CD4-positive, alpha-beta T cell treated with Interleukin-4 for 4 hours (primary cell): Measurements from ENCODE around the gene DMXL2.
"Not testable (repeated sequence)": the region's sequence is repeated elsewhere in the genome, so short reads cannot be mapped to it uniquely, and the experiment has no call there.

ENCODE experiments used
- DNase-seq: peaks from one replicate; pipeline ENCODE4 v3.0.0-alpha.2; 2020

DMXL2 gene

DNA sequence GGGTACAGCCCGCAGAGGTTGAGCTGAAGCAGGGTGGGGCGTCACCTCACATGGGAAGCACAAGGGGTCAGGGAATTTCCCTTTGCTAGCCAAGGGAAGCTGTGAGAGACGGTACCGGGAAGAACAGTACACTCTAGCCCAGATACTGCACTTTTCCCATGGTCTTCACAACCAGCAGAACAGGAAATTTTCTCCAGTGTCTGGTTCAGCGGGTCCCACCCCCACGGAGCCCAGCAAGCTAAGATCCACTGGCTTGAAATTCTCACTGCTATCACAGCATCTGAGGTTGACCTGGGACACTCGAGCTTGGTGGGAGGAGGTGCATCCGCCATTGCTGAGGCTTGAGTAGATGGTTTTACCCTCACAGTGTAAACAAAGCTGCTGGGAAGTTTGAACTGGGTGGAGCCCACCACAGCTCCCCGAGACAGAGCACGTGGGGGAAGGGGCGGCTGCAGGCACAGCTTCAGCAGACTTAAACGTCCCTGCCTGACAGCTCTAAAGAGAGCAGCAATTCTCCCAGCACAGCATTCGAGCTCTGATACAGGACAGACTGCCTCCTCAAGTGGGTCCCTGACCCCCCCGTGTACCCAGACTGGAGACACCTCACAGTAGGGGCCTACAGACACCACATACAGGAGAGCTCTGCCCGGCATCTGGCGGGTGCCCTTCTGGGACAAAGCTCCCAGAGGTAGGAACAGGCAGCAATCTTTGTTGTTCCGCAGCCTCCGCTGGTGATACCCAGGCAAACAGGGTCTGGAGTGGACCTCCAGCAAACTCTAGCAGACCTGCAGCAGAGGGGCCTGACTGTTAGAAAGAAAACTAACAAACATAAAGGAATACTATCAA, 53.4 kb downstream of the DMXL2 start:
- not testable (repeated sequence) for DNase-seq

- DNase-seq, result no peak
These were observed 61.3 kb downstream of the DMXL2 start for GRCh38 chr15:51561271-51561670.

DNA sequence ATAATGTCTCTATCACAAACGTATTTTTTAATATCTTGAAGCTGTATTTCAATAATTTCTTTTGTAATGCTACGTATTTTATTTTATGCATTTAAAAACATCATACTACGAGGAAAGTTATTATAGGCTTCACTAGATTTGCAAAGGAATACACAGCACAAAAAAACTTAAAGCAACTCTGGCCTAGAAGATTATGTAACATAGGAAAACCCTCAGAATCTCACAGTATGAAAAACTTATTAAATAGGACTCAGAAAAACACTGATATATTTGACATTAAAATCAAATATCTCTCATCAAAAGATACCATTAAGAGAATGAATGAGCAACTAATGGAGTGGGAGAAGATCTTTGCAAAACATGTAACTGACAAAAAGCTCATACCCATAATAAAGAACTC, 63.7 kb downstream of the DMXL2 start:
- no peak for DNase-seq

GRCh38 chr15:51558411-51558810, 64.2 kb downstream of the DMXL2 start:
- no peak for DNase-seq

DNA sequence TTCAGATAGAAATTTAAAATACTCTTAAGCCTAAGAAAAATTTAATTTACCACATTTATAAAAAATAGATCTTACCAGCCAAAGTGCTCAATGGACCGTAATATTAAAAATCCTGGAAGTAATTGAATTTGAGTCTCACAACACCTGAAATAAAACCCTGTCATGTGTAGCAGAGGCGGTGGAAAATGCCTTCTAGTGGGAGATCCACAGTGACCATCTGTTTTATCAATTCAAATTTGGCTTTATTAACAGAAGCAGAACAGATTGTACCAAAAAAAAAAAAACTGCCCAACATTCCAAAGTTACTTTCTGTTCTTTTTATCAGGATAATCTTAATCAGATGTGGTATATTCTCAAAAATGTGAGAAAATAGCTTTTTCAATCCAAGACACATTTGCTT, 71.7 kb downstream of the DMXL2 start:
- no peak for DNase-seq

DNA sequence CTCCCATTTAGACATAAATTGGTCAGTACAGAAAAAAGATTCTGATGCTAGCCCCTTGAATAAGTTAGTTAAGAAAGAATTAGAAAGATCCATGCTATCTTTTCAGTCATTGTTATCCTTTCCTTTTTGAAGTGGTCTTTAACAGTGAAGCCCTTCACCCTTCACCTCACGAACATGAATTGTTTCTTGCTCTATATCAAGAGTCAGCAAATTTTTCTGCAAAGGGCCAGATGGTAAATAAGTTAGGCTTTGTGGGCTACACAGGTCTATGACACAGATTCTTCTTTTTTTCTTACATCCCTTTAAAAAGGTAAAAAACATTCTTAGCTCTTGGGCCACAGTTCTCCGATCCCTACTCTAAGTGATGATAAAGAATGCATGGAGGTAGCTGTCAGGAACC, 74.9 kb downstream of the DMXL2 start:
- no peak for DNase-seq

- DNase-seq, result no peak
These were observed 85.5 kb downstream of the DMXL2 start for GRCh38 chr15:51536965-51537574.

GRCh38 chr15:51533672-51534398, 88.7 kb downstream of the DMXL2 start:
- DNase-seq, result no peak

- no peak for DNase-seq
These were observed 95.6 kb downstream of the DMXL2 start for GRCh38 chr15:51526955-51527354.

DNA sequence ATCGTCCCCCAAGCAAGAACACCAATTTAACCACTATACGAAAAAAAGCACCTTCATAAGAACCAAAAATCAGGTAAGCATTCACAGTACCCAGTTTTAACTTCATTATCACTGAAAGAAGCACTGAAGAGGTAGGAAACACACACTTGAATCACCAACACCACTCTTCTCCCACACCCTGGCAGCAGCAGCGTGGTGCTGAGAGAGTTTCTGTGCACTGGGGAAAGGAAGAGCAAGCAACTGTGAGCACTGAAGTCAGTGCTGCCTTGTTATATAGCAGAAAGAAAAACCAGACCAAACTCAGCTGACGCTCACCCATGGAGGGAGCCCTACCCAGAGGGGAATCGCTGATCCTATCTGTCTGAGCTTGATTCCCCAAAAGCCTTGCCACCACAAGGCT, 98.2 kb downstream of the DMXL2 start:
- no peak for DNase-seq

- no peak for DNase-seq
These were observed 106.3 kb downstream of the DMXL2 start for GRCh38 chr15:51516291-51516690.

GRCh38 chr15:51505251-51505650, 117.3 kb downstream of the DMXL2 start:
- no peak for DNase-seq

- DNase-seq, result no peak
These were observed 119.6 kb downstream of the DMXL2 start for GRCh38 chr15:51503003-51503402.

GRCh38 chr15:51499379-51499976, 123.1 kb downstream of the DMXL2 start:
- DNase-seq, result peak; percentile 3

GRCh38 chr15:51497806-51498205, 124.8 kb downstream of the DMXL2 start:
- DNase-seq, result no peak

DNA sequence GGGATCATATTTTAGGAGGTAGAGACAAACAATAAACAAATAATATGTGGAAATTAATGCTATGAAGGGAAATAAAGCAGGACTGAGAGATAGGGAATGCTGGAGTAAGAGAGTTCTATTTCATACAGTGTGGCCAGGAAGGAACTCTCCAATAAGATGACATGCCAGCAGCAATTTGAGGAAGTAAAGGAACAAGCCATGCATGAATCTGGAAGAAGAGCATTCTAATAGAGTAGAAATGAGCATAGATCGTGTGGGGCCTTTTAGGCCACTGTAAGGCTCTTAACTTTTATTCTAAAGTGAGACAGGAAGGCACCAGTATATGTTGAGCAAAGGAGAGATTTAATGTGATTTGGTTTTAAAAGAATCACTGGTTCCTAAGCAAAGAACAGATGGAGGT, 126.3 kb downstream of the DMXL2 start:
- no peak for DNase-seq

GRCh38 chr15:51494411-51495314, 127.9 kb downstream of the DMXL2 start:
- DNase-seq, result no peak

GRCh38 chr15:51493892-51494291, 128.7 kb downstream of the DMXL2 start:
- no peak for DNase-seq

DNA sequence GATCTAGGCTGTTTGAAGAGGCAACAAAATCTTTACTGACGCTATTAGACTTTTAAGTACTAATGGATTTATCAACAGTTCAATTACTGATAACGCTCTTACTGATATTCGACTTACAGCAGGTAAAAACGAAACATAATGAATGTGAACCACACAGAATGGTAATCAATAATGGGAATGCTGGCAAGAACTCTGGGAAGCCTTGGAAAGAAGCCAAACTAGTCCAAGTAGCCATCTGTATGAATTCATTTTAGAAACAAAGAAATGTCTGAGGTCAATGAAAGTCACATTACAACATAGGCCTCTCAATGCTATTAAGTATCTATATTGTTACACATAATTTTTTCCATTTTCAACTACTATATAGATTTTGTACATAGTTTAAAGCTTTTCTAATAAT, 130.0 kb downstream of the DMXL2 start:
- DNase-seq, result no peak

GRCh38 chr15:51491941-51492340, 130.6 kb downstream of the DMXL2 start:
- DNase-seq, result no peak

- no peak for DNase-seq
These were observed 137.8 kb downstream of the DMXL2 start for GRCh38 chr15:51484781-51485180.

- DNase-seq, result no peak
These were observed 138.6 kb downstream of the DMXL2 start for GRCh38 chr15:51483985-51484384.
